ENCODE data around the gene TPMT. TPM values are rescaled to one million over a fixed set of nuclear protein-coding genes. Genes with fewer than 3 reads are reported as not detected.

The TPMT gene
- total RNA-seq, 1 donor from 2014 or later = 13.6 TPM

GRCh38 chr6:18100296-18100695 is 54.6 kb downstream of the TPMT start:
- Histone ChIP-seq H3K9me3 (no peaks in the 10 kb centered on the region), H3K36me3 (no peaks in the 10 kb centered on the region), H3K27ac (no peak overlapping the region), H3K4me3 (no peak overlapping the region), H3K27me3 (no peaks in the 10 kb centered on the region), H3K4me1 (no peaks in the 10 kb centered on the region)
- ATAC-seq = no peak
- TF ChIP-seq, protein P1, sequence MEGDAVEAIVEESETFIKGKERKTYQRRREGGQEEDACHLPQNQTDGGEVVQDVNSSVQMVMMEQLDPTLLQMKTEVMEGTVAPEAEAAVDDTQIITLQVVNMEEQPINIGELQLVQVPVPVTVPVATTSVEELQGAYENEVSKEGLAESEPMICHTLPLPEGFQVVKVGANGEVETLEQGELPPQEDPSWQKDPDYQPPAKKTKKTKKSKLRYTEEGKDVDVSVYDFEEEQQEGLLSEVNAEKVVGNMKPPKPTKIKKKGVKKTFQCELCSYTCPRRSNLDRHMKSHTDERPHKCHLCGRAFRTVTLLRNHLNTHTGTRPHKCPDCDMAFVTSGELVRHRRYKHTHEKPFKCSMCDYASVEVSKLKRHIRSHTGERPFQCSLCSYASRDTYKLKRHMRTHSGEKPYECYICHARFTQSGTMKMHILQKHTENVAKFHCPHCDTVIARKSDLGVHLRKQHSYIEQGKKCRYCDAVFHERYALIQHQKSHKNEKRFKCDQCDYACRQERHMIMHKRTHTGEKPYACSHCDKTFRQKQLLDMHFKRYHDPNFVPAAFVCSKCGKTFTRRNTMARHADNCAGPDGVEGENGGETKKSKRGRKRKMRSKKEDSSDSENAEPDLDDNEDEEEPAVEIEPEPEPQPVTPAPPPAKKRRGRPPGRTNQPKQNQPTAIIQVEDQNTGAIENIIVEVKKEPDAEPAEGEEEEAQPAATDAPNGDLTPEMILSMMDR (IDR thresholded peaks at IDR 0.05) = no peak
- no peak for DNase-seq
- intact Hi-C loops (cut with DNase I) = no loop called here

DNA sequence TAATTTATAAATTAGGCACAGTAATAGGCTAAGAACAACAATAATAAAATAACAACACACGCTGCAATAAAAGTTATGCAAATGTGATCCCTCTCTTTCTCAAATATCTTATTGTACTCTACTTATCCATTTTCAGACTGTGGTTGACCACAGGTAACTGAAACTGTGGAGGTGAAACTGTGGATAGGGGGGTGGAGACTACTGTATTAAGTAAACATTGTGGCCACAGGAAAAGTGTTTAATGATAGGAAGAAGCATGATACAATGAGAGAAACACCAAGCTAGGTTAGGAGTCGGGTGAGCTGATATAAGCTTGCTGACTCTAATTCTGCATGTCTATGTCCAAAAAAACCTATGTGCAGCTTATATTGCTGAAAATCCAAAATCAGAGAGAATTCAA is 55.4 kb downstream of the TPMT start:
- H3K4me3 ChIP-seq = no peak overlapping the region
- intact Hi-C loops (cut with DNase I) = no loop called here
- TF ChIP-seq, protein P1 (IDR thresholded peaks at IDR 0.05) = no peak
- no peaks in the 10 kb centered on the region for H3K4me1 ChIP-seq
- no peak overlapping the region for H3K27ac ChIP-seq
- H3K27me3 ChIP-seq = no peaks in the 10 kb centered on the region
- H3K9me3 ChIP-seq = no peaks in the 10 kb centered on the region
- DNase-seq = no peak
- no peak for ATAC-seq
- H3K36me3 ChIP-seq = no peaks in the 10 kb centered on the region

GRCh38 chr6:18096423-18096822 is 58.5 kb downstream of the TPMT start:
- no peak for DNase-seq
- intact Hi-C loops (cut with DNase I) = no loop called here
- Histone ChIP-seq H3K4me1 (no peaks in the 10 kb centered on the region), H3K4me3 (no peak overlapping the region), H3K36me3 (no peaks in the 10 kb centered on the region), H3K27ac (no peak overlapping the region), H3K27me3 (no peaks in the 10 kb centered on the region), H3K9me3 (no peaks in the 10 kb centered on the region)
- ATAC-seq = no peak
- TF ChIP-seq, protein P1 (IDR thresholded peaks at IDR 0.05) = no peak

DNA sequence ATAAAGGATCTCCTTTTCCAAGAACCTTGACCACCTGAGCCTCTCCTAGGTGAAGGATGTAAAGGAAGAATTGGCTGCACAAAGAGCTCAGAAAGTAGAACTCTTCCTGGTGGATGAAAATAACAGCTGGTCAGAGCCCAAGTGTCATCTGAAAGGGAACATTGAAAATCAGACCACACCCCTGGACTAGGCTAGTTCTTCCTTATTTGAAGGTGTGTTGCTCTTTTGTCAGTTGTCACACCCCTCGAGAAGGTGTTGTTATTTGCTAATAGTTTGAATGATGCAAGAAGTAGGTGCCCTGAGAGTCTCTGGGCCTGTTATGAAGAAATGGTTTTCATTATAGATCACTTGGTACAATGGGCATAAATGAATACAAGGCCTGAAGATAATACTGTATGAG is 63.5 kb downstream of the TPMT start:
- H3K27ac ChIP-seq = no peak overlapping the region
- DNase-seq (no peak), ATAC-seq (no peak)

GRCh38 chr6:18090349-18090786 is 64.5 kb downstream of the TPMT start:
- Histone ChIP-seq H3K36me3 (no peaks in the 10 kb centered on the region), H3K9me3 (no peaks in the 10 kb centered on the region), H3K27ac (no peak overlapping the region), H3K4me3 (no peak overlapping the region), H3K27me3 (no peaks in the 10 kb centered on the region), H3K4me1 (no peaks in the 10 kb centered on the region)
- no peak for DNase-seq
- TF ChIP-seq, protein P1 (IDR thresholded peaks at IDR 0.05) = no peak
- intact Hi-C loops (cut with DNase I) = no loop called here
- ATAC-seq = no peak

More for the DNA sequence above, 63.5 kb downstream of the TPMT start:
- no peaks in the 10 kb centered on the region for H3K4me1 ChIP-seq
- TF ChIP-seq, protein P1 (IDR thresholded peaks at IDR 0.05) = no peak
- H3K36me3 ChIP-seq = no peaks in the 10 kb centered on the region
- no peaks in the 10 kb centered on the region for H3K27me3 ChIP-seq
- H3K4me3 ChIP-seq = no peak overlapping the region
- no peaks in the 10 kb centered on the region for H3K9me3 ChIP-seq
- intact Hi-C loops (cut with DNase I) = no loop called here

Measured in upper lobe of right lung (tissue), 1 donor.